IMR-90 (cell line): Measurements from ENCODE around the gene ZNF346. TPM values are rescaled to one million over a fixed set of nuclear protein-coding genes. Genes with fewer than 3 reads are reported as not detected.

Experiments used
- ATAC-seq: fragments of 200-7000 bp; cut with Tn5 transposase; 2 replicates; pipeline ENCODE4 v1.9.1; 2020; ENCODE audit warnings: low read depth, mild to moderate bottlenecking, moderate library complexity
- BruUV-seq: library from RNA; stranded (reverse); fragments of 400-500 nt; replicated peaks from 2 replicates; lab custom pipeline; 2021; lab: Mats Ljungman, UMichigan
- CTCF ChIA-PET: fragments of 300-600 bp; formaldehyde crosslinking; extraction: SDS; loops from one replicate; lab custom pipeline; 2021; ENCODE audit warnings: antibody characterized with exemption; lab: Yijun Ruan, JAX
- POLR2A ChIA-PET: fragments of 300-600 bp; sonication (Branson Sonifier 250); formaldehyde crosslinking; loops from one replicate; lab custom pipeline; 2022; ENCODE audit warnings: antibody characterized with exemption; ENCODE audit not compliant: unreplicated experiment; lab: Charles Lee
- DNase-seq: peaks from one replicate; pipeline ENCODE4 v3.0.0; 2013
- H2AFZ ChIP-seq: replicated peaks from 2 replicates; pipeline ENCODE3; 2013; ENCODE audit warnings: low read length, mild to moderate bottlenecking; ENCODE audit not compliant: poor library complexity
- H2AK5ac ChIP-seq: 2 replicates; pipeline ENCODE4 v1.6.1; 2013; ENCODE audit warnings: low read depth, low read length, inconsistent platforms
- H2AK9ac ChIP-seq: replicated peaks from 2 replicates; pipeline ENCODE3; 2013; ENCODE audit warnings: mild to moderate bottlenecking, low read depth, low read length, moderate library complexity; ENCODE audit not compliant: poor library complexity
- H2BK120ac ChIP-seq: 2 replicates; pipeline ENCODE4 v1.6.1; 2013; ENCODE audit warnings: low read depth, low read length, inconsistent platforms
- H2BK15ac ChIP-seq: 3 replicates; pipeline ENCODE4 v1.6.1; 2013; ENCODE audit warnings: low read depth, low read length, inconsistent platforms
- H2BK20ac ChIP-seq: 2 replicates; pipeline ENCODE4 v1.6.1; 2013; ENCODE audit warnings: low read depth, mild to moderate bottlenecking, inconsistent platforms, low read length, moderate library complexity
- H2BK5ac ChIP-seq: 2 replicates; pipeline ENCODE4 v1.6.1; 2013; ENCODE audit warnings: mild to moderate bottlenecking, low read depth, low read length, inconsistent platforms; ENCODE audit not compliant: poor library complexity, severe bottlenecking
- H3K14ac ChIP-seq: replicated peaks from 2 replicates; pipeline ENCODE4 v1.6.1; 2013; ENCODE audit warnings: low read depth, low read length, inconsistent platforms
- H3K18ac ChIP-seq: 2 replicates; pipeline ENCODE4 v1.6.1; 2013; ENCODE audit warnings: low read depth, low read length, control low read depth
- H3K23ac ChIP-seq: 2 replicates; pipeline ENCODE4 v1.6.1; 2013; ENCODE audit warnings: low read depth, low read length, inconsistent platforms
- H3K27ac ChIP-seq: 2 replicates; pipeline ENCODE4 v1.5.1; 2013; ENCODE audit warnings: mild to moderate bottlenecking, control low read depth, low read length; ENCODE audit not compliant: insufficient read depth
- H3K27me3 ChIP-seq: 2 replicates; pipeline ENCODE4 v1.6.1; 2013; ENCODE audit warnings: low read length; ENCODE audit not compliant: control insufficient read depth, insufficient read depth
- H3K36me3 ChIP-seq: 2 replicates; pipeline ENCODE4 v1.6.1; 2013; ENCODE audit warnings: low read length, mixed read lengths; ENCODE audit not compliant: control insufficient read depth, insufficient read depth
- H3K4ac ChIP-seq: 2 replicates; pipeline ENCODE4 v1.6.1; 2013; ENCODE audit warnings: low read depth, low read length, inconsistent platforms
- H3K4me1 ChIP-seq: 2 replicates; pipeline ENCODE4 v1.6.1; 2013; ENCODE audit warnings: low read length, mixed read lengths; ENCODE audit not compliant: control insufficient read depth, insufficient read depth
- H3K4me2 ChIP-seq: 2 replicates; pipeline ENCODE4 v1.6.1; 2013; ENCODE audit warnings: low read depth, mild to moderate bottlenecking, control low read depth, low read length, moderate library complexity
- H3K4me3 ChIP-seq: 2 replicates; pipeline ENCODE4 v1.5.1; 2013; ENCODE audit warnings: low read depth, mild to moderate bottlenecking, control low read depth, low read length, moderate library complexity; ENCODE audit not compliant: insufficient read depth
- H3K56ac ChIP-seq: 2 replicates; pipeline ENCODE4 v1.6.1; 2013; ENCODE audit warnings: low read length, inconsistent platforms; ENCODE audit not compliant: insufficient read depth; ENCODE audit errors: extremely low read depth
- H3K79me1 ChIP-seq, 2 experiments: 2 replicates each; pipeline ENCODE4 v1.6.1; 2013; ENCODE audit warnings: low read length in 2 of 2, inconsistent platforms in 1 of 2, low read depth in 1 of 2
- H3K9ac ChIP-seq: 2 replicates; pipeline ENCODE4 v1.6.1; 2013; ENCODE audit warnings: low read depth, low read length, control low read depth
- H3K9me1 ChIP-seq: 2 replicates; pipeline ENCODE4 v1.6.1; 2013; ENCODE audit warnings: low read length, inconsistent platforms; ENCODE audit not compliant: insufficient read depth
- H3K9me3 ChIP-seq: 2 replicates; pipeline ENCODE4 v1.6.1; 2013; ENCODE audit warnings: low read length; ENCODE audit not compliant: control insufficient read depth, insufficient read depth
- H4K20me1 ChIP-seq: 2 replicates; pipeline ENCODE4 v1.6.1; 2013; ENCODE audit warnings: low read length, inconsistent platforms; ENCODE audit not compliant: insufficient read depth
- H4K5ac ChIP-seq: 2 replicates; pipeline ENCODE4 v1.6.1; 2013; ENCODE audit warnings: mild to moderate bottlenecking, low read depth, low read length, control low read depth
- H4K8ac ChIP-seq, 2 experiments: 2 replicates each; pipeline ENCODE4 v1.6.1; 2013; ENCODE audit warnings: low read depth in 2 of 2, low read length in 2 of 2, control low read depth in 1 of 2, inconsistent platforms in 1 of 2
- H4K91ac ChIP-seq: 2 replicates; pipeline ENCODE4 v1.6.1; 2013; ENCODE audit warnings: low read depth, low read length, inconsistent platforms; ENCODE audit not compliant: insufficient read depth
- CEBPB ChIP-seq: IDR thresholded peaks from 2 replicates; pipeline ENCODE4 v1.6.1; 2012; ENCODE audit warnings: low read depth, low read length, improper control_type of control experiment
- WGBS, 2 experiments: methylation state at CpG; one replicate each; pipeline versions ENCODE4 v1.1.5 to v1.1.7; 2013; ENCODE audit warnings: missing lambda C conversion rate in 2 of 2; ENCODE audit not compliant: insufficient read length in 1 of 2; ENCODE audit errors: extremely low coverage in 2 of 2; 5-methylcytosine and 5-hydroxymethylcytosine counted together
- dilution Hi-C: fragments of 300-500 bp; cut with HindIII; formaldehyde crosslinking; loops from one replicate; pipeline ENCODE4 v1.14.3; 2018; ENCODE audit warnings: low sequenced_read_pairs; ENCODE audit not compliant: unreplicated experiment
- in situ Hi-C: fragments of 300-500 bp; cut with MboI; formaldehyde crosslinking; loops from 3 replicates; pipeline ENCODE4 v1.14.3; 2019; ENCODE audit warnings: low sequenced_read_pairs, inconsistent platforms, mixed read lengths
- intact Hi-C: fragments of 100-400 bp; cut with micrococcal nuclease; formaldehyde crosslinking; loops from 2 replicates; pipeline ENCODE4 v1.10.0; 2022
- polyA plus RNA-seq, 3 experiments: library from polyadenylated mRNA; depleted of rRNA; stranded (reverse); fragments of >200 nt; gene quantifications; 2 replicates each; pipeline ENCODE4 v1.2.3, GENCODE V29; 2012; ENCODE audit warnings: low replicate concordance in 1 of 3
- total RNA-seq: library from RNA; depleted of rRNA; stranded (reverse); fragments of >200 nt; gene quantifications from 2 replicates; pipeline ENCODE4 v1.2.3, GENCODE V29; 2012
- TF ChIP-seq, protein P1 (sequence below): fragments of 150-350 bp; IDR thresholded peaks from 2 replicates; pipeline ENCODE4 v1.6.1; 2017; ENCODE audit warnings: mild to moderate bottlenecking, antibody characterized with exemption, low read length, low read depth

The ZNF346 gene
- total and polyA plus RNA-seq, 2 of the 4 experiments (the other 2 are of a cell fraction): 15.1 to 17.0 TPM

DNA sequence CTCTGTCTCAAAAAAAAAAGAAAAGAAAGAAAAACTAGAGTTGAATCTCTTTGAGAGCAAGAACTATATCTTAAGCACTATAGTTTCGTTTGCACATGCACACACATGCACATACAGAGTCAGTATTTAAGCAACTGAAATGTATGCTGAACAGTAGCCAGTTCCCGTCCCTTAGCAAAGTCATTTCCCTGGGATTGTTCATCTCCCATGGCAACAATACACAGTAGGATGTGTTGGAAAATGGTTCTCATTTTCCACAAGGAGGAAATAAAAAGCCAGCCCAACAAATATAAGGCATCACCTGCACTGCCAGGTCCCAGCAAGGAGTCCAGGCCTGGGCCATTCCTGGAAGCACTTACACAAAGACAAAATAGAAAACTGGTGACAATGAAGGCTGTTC, 4.2 kb upstream of the ZNF346 start:
- Histone ChIP-seq H3K4ac (no peak overlapping the region), H3K9me3 (no peaks in the 10 kb centered on the region), H3K9me1 (0 out of 2 replicates have a peak, but pooled peaks cover 3% of the 10 kb centered on the region), H3K79me1 (peaks cover 5 to 18% of the 10 kb centered on the region in 2 experiments; a peak in 3 of 4 replicates), H3K4me1 (peaks cover 11% of the 10 kb centered on the region), H3K56ac (no peak overlapping the region), H3K27ac (no peak overlapping the region), H2AK9ac (no peak overlapping the region), H3K27me3 (no peaks in the 10 kb centered on the region), H3K36me3 (no peaks in the 10 kb centered on the region), H4K91ac (no peak overlapping the region), H4K20me1 (peaks cover 5% of the 10 kb centered on the region), H2BK5ac (no peak overlapping the region), H2AFZ (no peak overlapping the region), H3K18ac (no peak overlapping the region), H4K8ac (no peak overlapping the region), H4K5ac (no peak overlapping the region), H3K14ac (no peak overlapping the region), H3K4me2 (no peak overlapping the region), H2BK120ac (no peak overlapping the region), H3K4me3 (no peak overlapping the region), H2BK15ac (no peak overlapping the region), H2AK5ac (no peak overlapping the region), H3K23ac (no peak overlapping the region), H2BK20ac (no peak overlapping the region), H3K9ac (no peak overlapping the region)
- ChIA-PET POLR2A (no interaction called here), CTCF (interaction anchor here (1.7 kb wide), 1 partner anchor 13 kb away, joined by 4 read pairs; no protein-coding TSS in a partner anchor)
- TF ChIP-seq, protein P1, sequence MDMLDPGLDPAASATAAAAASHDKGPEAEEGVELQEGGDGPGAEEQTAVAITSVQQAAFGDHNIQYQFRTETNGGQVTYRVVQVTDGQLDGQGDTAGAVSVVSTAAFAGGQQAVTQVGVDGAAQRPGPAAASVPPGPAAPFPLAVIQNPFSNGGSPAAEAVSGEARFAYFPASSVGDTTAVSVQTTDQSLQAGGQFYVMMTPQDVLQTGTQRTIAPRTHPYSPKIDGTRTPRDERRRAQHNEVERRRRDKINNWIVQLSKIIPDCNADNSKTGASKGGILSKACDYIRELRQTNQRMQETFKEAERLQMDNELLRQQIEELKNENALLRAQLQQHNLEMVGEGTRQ: no peak
- TF ChIP-seq CEBPB: no peak
- WGBS, 2 experiments: no CpG with 5 or more reads among the region's 2 CpGs
- intact Hi-C loops (no loop called here), dilution Hi-C loops (no loop called here), in situ Hi-C loops (no loop called here)
- DNase-seq (no peak), ATAC-seq (no peak)
- BruUV-seq: no TSS peak
